Ishikawa (cell line): ENCODE measurements around the gene BACH2.

Experiments used
- CEBPB ChIP-seq: IDR thresholded peaks from 2 replicates; pipeline ENCODE4 v1.6.1; 2012
- CREB1 ChIP-seq: IDR thresholded peaks from 2 replicates; pipeline ENCODE4 v1.6.1; 2012; ENCODE audit warnings: low read depth
- EGR1 ChIP-seq: IDR thresholded peaks from 2 replicates; pipeline ENCODE4 v1.6.1; 2012
- EP300 ChIP-seq: IDR thresholded peaks from 2 replicates; pipeline ENCODE4 v1.6.1; 2012; ENCODE audit warnings: borderline replicate concordance
- FOXM1 ChIP-seq: IDR thresholded peaks from 2 replicates; pipeline ENCODE4 v1.6.1; 2012; ENCODE audit warnings: low read depth, borderline replicate concordance
- NFIC ChIP-seq: IDR thresholded peaks from 2 replicates; pipeline ENCODE4 v1.6.1; 2012
- RAD21 ChIP-seq: IDR thresholded peaks from 2 replicates; pipeline ENCODE4 v1.6.1; 2012; ENCODE audit warnings: low read depth
- TAF1 ChIP-seq: IDR thresholded peaks from 2 replicates; pipeline ENCODE4 v1.6.1; 2012; ENCODE audit warnings: low read depth, mild to moderate bottlenecking
- TCF12 ChIP-seq: IDR thresholded peaks from 2 replicates; pipeline ENCODE4 v1.6.1; 2012; ENCODE audit warnings: low read depth
- TEAD4 ChIP-seq: IDR thresholded peaks from 2 replicates; pipeline ENCODE4 v1.6.1; 2012
- YY1 ChIP-seq: IDR thresholded peaks from 2 replicates; pipeline ENCODE4 v1.6.1; 2012; ENCODE audit warnings: low read depth
- ZBTB7A ChIP-seq: IDR thresholded peaks from 2 replicates; pipeline ENCODE4 v1.6.1; 2012; ENCODE audit warnings: low read depth
- TF ChIP-seq, protein P1 (sequence below): IDR thresholded peaks from 2 replicates; pipeline ENCODE4 v1.6.1; 2012
- TF ChIP-seq, protein P2 (sequence below): IDR thresholded peaks from 2 replicates; pipeline ENCODE4 v1.6.1; 2012
- TF ChIP-seq, protein P3 (sequence below): IDR thresholded peaks from 2 replicates; pipeline ENCODE4 v1.6.1; 2012; ENCODE audit warnings: low read depth, mild to moderate bottlenecking

BACH2 gene

DNA sequence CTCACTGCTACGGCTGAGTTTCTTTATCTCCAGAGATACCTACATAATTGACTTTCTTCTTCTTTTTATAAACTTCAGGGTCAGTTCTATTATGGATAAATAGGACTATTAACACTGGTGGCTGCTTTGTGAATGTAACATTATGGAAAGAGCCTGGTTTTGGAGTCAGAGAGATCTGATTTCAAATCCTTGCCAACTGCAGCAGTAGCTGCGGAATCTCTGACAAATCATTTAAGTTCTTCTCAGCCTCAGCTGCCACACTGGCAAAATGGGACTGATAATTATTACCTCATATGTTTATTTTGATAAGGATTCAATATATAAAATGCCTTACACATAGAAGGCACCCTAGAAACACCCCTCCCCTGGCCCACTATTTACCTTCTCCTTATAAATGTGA lies 160.5 kb downstream of the BACH2 start:
- TF ChIP-seq FOXM1 (no peak), ZBTB7A (no peak), TEAD4 (no peak), TAF1 (no peak), RAD21 (no peak), YY1 (no peak), TCF12 (no peak), CREB1 (no peak), NFIC (no peak), EP300 (no peak), CEBPB (no peak), EGR1 (no peak)
- TF ChIP-seq, protein P1, sequence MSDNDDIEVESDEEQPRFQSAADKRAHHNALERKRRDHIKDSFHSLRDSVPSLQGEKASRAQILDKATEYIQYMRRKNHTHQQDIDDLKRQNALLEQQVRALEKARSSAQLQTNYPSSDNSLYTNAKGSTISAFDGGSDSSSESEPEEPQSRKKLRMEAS: no peak
- TF ChIP-seq, protein P2, sequence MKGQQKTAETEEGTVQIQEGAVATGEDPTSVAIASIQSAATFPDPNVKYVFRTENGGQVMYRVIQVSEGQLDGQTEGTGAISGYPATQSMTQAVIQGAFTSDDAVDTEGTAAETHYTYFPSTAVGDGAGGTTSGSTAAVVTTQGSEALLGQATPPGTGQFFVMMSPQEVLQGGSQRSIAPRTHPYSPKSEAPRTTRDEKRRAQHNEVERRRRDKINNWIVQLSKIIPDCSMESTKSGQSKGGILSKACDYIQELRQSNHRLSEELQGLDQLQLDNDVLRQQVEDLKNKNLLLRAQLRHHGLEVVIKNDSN: no peak
- TF ChIP-seq, protein P3, sequence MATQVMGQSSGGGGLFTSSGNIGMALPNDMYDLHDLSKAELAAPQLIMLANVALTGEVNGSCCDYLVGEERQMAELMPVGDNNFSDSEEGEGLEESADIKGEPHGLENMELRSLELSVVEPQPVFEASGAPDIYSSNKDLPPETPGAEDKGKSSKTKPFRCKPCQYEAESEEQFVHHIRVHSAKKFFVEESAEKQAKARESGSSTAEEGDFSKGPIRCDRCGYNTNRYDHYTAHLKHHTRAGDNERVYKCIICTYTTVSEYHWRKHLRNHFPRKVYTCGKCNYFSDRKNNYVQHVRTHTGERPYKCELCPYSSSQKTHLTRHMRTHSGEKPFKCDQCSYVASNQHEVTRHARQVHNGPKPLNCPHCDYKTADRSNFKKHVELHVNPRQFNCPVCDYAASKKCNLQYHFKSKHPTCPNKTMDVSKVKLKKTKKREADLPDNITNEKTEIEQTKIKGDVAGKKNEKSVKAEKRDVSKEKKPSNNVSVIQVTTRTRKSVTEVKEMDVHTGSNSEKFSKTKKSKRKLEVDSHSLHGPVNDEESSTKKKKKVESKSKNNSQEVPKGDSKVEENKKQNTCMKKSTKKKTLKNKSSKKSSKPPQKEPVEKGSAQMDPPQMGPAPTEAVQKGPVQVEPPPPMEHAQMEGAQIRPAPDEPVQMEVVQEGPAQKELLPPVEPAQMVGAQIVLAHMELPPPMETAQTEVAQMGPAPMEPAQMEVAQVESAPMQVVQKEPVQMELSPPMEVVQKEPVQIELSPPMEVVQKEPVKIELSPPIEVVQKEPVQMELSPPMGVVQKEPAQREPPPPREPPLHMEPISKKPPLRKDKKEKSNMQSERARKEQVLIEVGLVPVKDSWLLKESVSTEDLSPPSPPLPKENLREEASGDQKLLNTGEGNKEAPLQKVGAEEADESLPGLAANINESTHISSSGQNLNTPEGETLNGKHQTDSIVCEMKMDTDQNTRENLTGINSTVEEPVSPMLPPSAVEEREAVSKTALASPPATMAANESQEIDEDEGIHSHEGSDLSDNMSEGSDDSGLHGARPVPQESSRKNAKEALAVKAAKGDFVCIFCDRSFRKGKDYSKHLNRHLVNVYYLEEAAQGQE: no peak

DNA sequence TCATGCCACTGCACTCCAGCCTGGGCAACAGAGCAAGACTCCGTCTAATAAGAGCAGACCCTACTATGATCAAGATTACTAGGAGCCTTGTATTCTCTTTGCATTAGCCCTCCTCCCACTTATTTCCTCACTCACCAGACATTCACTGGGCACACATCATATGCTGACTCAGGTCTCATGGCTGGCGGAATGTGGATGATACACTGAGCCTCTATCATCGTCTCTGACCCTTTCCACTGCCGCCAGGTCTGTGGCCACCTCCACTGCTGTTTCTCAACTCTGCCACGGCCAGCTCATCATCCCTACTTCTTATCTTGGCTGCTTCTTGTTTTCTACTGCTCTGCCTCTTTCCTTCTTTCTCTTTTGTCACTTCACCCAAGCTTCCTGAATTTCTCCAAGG lies 161.0 kb downstream of the BACH2 start:
- no peak for TF ChIP-seq TAF1
- TF ChIP-seq EGR1: no peak
- no peak for TF ChIP-seq NFIC
- no peak for TF ChIP-seq FOXM1
- no peak for TF ChIP-seq CREB1
- TF ChIP-seq, protein P2: no peak
- TF ChIP-seq CEBPB: no peak
- TF ChIP-seq, protein P1: no peak
- no peak for TF ChIP-seq RAD21
- TF ChIP-seq TEAD4: no peak
- TF ChIP-seq YY1: no peak
- TF ChIP-seq ZBTB7A: no peak
- TF ChIP-seq TCF12: no peak
- TF ChIP-seq EP300: no peak
- TF ChIP-seq, protein P3: no peak

DNA sequence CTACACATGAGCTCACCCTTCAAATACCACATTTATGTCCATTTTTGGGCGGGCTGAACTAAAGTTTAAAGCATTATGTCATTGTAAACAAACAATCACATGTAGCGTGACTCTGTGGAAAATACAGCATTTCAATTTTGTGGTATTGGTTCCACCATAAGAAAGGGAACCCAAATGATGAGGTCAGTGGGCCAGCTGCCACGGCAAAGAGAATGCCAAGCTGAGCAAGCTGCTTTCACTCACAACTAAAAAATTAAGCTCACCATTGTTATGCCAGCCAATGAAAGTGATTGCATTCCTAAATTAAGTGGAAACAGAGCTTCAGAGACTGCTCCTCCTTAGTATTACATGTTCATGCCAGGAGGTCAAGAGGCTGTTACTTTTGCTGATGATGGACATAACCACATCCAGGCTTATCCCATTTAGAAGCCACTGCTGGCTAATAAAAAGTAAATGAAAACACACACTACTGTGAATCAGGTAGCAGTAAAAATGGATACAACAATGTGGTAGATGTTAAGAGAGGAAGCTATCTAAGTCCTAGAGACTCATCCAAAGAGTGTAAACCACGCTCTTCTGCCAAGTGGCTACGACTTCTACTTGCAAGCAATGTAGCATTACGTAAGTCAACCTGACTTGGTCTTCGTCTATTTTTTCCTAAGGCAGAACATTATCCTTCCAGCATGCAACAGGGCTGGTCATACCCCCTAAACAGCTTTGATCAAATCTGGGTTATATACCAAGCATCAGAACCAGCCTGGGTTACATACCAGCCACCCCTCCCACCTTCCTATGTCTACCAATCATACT lies 164.8 kb downstream of the BACH2 start:
- TF ChIP-seq YY1 (no peak), EP300 (no peak), EGR1 (no peak), ZBTB7A (no peak), TAF1 (no peak), TCF12 (no peak), NFIC (no peak), RAD21 (no peak), CREB1 (no peak), TEAD4 (no peak), CEBPB (no peak), FOXM1 (no peak)
- TF ChIP-seq, protein P2: no peak
- TF ChIP-seq, protein P1: no peak

DNA sequence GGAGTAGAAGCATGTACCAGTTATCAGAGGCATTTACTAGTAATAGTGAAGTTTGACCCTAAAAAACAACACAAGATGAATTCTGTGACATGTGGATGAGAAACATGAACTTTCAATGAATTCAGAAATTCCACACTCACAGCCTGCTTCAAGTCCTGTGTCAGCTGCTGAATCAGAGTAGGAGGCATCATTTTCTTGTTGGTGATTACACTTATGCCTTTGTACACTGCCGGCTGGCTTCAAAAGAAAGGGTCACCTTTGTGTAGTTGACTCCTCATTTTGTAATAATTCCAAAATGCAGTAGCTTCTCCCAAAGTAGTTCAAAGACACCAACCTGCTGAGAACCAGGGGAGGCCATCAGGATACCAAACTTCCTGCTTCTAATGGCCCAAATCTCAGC lies 165.5 kb downstream of the BACH2 start:
- TF ChIP-seq, protein P2: no peak
- TF ChIP-seq, protein P1: no peak
- TF ChIP-seq EGR1 (no peak), ZBTB7A (no peak), TEAD4 (no peak)
